H1 (cell line): ENCODE measurements around the gene DNAJC16. TPM values are rescaled to one million over a fixed set of nuclear protein-coding genes. Genes with fewer than 3 reads are reported as not detected.

Experiments used
- CTCF ChIA-PET: fragments of 300-600 bp; sonication (Branson Sonifier 250); formaldehyde crosslinking; loops from one replicate; lab custom pipeline; 2021; ENCODE audit not compliant: partially characterized antibody; lab: Charles Lee
- POLR2A ChIA-PET: fragments of 300-600 bp; sonication (Branson Sonifier 250); formaldehyde crosslinking; loops from one replicate; lab custom pipeline; 2021; ENCODE audit warnings: inconsistent platforms; ENCODE audit not compliant: partially characterized antibody; lab: Charles Lee
- DNase-seq, 2 experiments: peaks; one replicate each; pipeline versions ENCODE4 v3.0.0 to v3.0.0-alpha.2; 2010 to 2022; ENCODE audit warnings: low spot score in 2 of 2, low read depth in 1 of 2, mixed read lengths in 1 of 2
- FAIRE-seq: peaks from 2 replicates; lab custom pipeline; 2011; peaks lifted over from hg19 to GRCh38; lab: Jason Lieb, UNC
- H2AFZ ChIP-seq: 2 replicates; pipeline ENCODE4 v1.8.1; 2012; ENCODE audit warnings: low read length, inconsistent platforms
- H2AK5ac ChIP-seq: 2 replicates; pipeline ENCODE4 v1.6.1; 2013; ENCODE audit warnings: low read depth, low read length
- H2BK120ac ChIP-seq: replicated peaks from 2 replicates; pipeline ENCODE3; 2013; ENCODE audit warnings: low read depth, low read length, inconsistent platforms
- H2BK12ac ChIP-seq: 2 replicates; pipeline ENCODE4 v1.6.1; 2013; ENCODE audit warnings: low read depth, low read length
- H2BK15ac ChIP-seq: 2 replicates; pipeline ENCODE4 v1.6.1; 2013; ENCODE audit warnings: low read length
- H2BK20ac ChIP-seq: 2 replicates; pipeline ENCODE4 v1.6.1; 2013; ENCODE audit warnings: low read length
- H2BK5ac ChIP-seq: 2 replicates; pipeline ENCODE4 v1.6.1; 2013; ENCODE audit warnings: low read depth, low read length
- H3K14ac ChIP-seq: 2 replicates; pipeline ENCODE4 v1.6.1; 2013; ENCODE audit warnings: inconsistent platforms; ENCODE audit not compliant: insufficient read length
- H3K18ac ChIP-seq: 2 replicates; pipeline ENCODE4 v1.6.1; 2013; ENCODE audit warnings: low read length; ENCODE audit errors: extremely low read depth
- H3K23ac ChIP-seq: 2 replicates; pipeline ENCODE4 v1.6.1; 2013; ENCODE audit warnings: inconsistent platforms; ENCODE audit not compliant: insufficient read length
- H3K23me2 ChIP-seq: 2 replicates; pipeline ENCODE4 v1.6.1; 2013; ENCODE audit warnings: low read depth, low read length
- H3K27ac ChIP-seq: 2 replicates; pipeline ENCODE4 v1.6.1; 2011; ENCODE audit warnings: low read depth, low read length, inconsistent platforms
- H3K27me3 ChIP-seq, 4 experiments: replicated peaks in 1 of 4; 1 replicate in 1 of 4; 2 replicates in 3 of 4; pipeline versions ENCODE4 v1.6.1 to v1.8.1; 2011 to 2013; ENCODE audit warnings: low read length in 3 of 4, mild to moderate bottlenecking in 3 of 4, inconsistent platforms in 2 of 4, mixed read lengths in 2 of 4, moderate library complexity in 1 of 4; ENCODE audit not compliant: control insufficient read depth in 3 of 4, insufficient read depth in 3 of 4; ENCODE audit errors: extremely low read depth in 1 of 4
- H3K36me3 ChIP-seq, 4 experiments: 2 replicates each; pipeline versions ENCODE4 v1.6.1 to v1.8.1; 2011 to 2013; ENCODE audit warnings: mild to moderate bottlenecking in 4 of 4, low read length in 3 of 4, moderate library complexity in 2 of 4, control low read depth in 1 of 4, inconsistent platforms in 1 of 4; ENCODE audit not compliant: insufficient read depth in 4 of 4, control insufficient read depth in 2 of 4
- H3K4ac ChIP-seq: replicated peaks from 2 replicates; pipeline ENCODE3; 2013; ENCODE audit warnings: low read length, low read depth, mixed read lengths, inconsistent platforms; ENCODE audit not compliant: insufficient read length
- H3K4me1 ChIP-seq, 4 experiments: replicated peaks in 1 of 4; 1 replicate in 1 of 4; 2 replicates in 3 of 4; pipeline versions ENCODE4 v1.6.1 to v1.8.1; 2011 to 2013; ENCODE audit warnings: low read length in 3 of 4, inconsistent platforms in 2 of 4, mixed read lengths in 1 of 4; ENCODE audit not compliant: insufficient read depth in 4 of 4, control insufficient read depth in 3 of 4
- H3K4me2 ChIP-seq, 2 experiments: 2 replicates each; pipeline versions ENCODE4 v1.6.1 to v1.8.1; 2011 to 2013; ENCODE audit warnings: low read depth in 2 of 2, low read length in 2 of 2, control low read depth in 1 of 2, inconsistent platforms in 1 of 2, mild to moderate bottlenecking in 1 of 2; ENCODE audit not compliant: insufficient read depth in 1 of 2
- H3K4me3 ChIP-seq, 4 experiments: fragments of 200-600, 300-600 bp in 1 of 4; sonication (generic), shearing (Covaris generic), sonication (Bioruptor Twin) in 1 of 4; 2 replicates each; pipeline versions ENCODE4 v1.5.1 to v1.8.1; 2011 to 2016; ENCODE audit warnings: low read length in 4 of 4, low read depth in 3 of 4, control low read depth in 2 of 4, inconsistent platforms in 2 of 4, mild to moderate bottlenecking in 2 of 4, mixed read lengths in 1 of 4, moderate library complexity in 1 of 4; ENCODE audit not compliant: insufficient read depth in 2 of 4; ENCODE audit errors: extremely low read depth in 1 of 4
- H3K56ac ChIP-seq: replicated peaks from 2 replicates; pipeline ENCODE3; 2013; ENCODE audit warnings: low read depth, mild to moderate bottlenecking, mixed read lengths, low read length, inconsistent platforms; ENCODE audit not compliant: insufficient read length
- H3K79me1 ChIP-seq: 2 replicates; pipeline ENCODE4 v1.6.1; 2013; ENCODE audit warnings: low read depth, low read length, control low read depth
- H3K79me2 ChIP-seq, 2 experiments: 2 replicates each; pipeline versions ENCODE4 v1.6.1 to v1.8.1; 2012 to 2013; ENCODE audit warnings: low read length in 2 of 2, mild to moderate bottlenecking in 2 of 2, inconsistent platforms in 1 of 2; ENCODE audit not compliant: insufficient read depth in 2 of 2, control insufficient read depth in 1 of 2
- H3K9ac ChIP-seq, 4 experiments: replicated peaks in 1 of 4; 1 replicate in 1 of 4; 2 replicates in 3 of 4; pipeline versions ENCODE4 v1.6.1 to v1.8.1; 2011 to 2013; ENCODE audit warnings: low read depth in 3 of 4, low read length in 3 of 4, control low read depth in 2 of 4, mild to moderate bottlenecking in 2 of 4, moderate library complexity in 2 of 4, inconsistent platforms in 1 of 4; ENCODE audit errors: extremely low read depth in 1 of 4
- H3K9me3 ChIP-seq, 2 experiments: 2 replicates each; pipeline versions ENCODE4 v1.6.1 to v1.8.1; 2012 to 2013; ENCODE audit warnings: mild to moderate bottlenecking in 2 of 2, moderate library complexity in 2 of 2, control low read depth in 1 of 2, inconsistent platforms in 1 of 2, low read depth in 1 of 2, low read length in 1 of 2, mixed read lengths in 1 of 2; ENCODE audit not compliant: insufficient read depth in 2 of 2
- H4K20me1 ChIP-seq, 2 experiments: replicated peaks in 1 of 2; 2 replicates each; pipeline versions ENCODE3 to v1.8.1; 2011 to 2013; ENCODE audit warnings: inconsistent platforms in 2 of 2, low read length in 2 of 2, mild to moderate bottlenecking in 1 of 2; ENCODE audit not compliant: insufficient read depth in 2 of 2, control insufficient read depth in 1 of 2
- H4K5ac ChIP-seq: 2 replicates; pipeline ENCODE4 v1.6.1; 2013; ENCODE audit warnings: low read length, low read depth, mixed read lengths, inconsistent platforms; ENCODE audit not compliant: insufficient read length
- H4K8ac ChIP-seq: 2 replicates; pipeline ENCODE4 v1.8.0; 2013; ENCODE audit warnings: mild to moderate bottlenecking, moderate library complexity, low read length, inconsistent platforms; ENCODE audit not compliant: insufficient read depth; ENCODE audit errors: extremely low read depth
- H4K91ac ChIP-seq: replicated peaks from 2 replicates; pipeline ENCODE3; 2013; ENCODE audit warnings: low read length, mixed read lengths, inconsistent platforms; ENCODE audit not compliant: insufficient read length
- CBX8 ChIP-seq: fragments of 300-800, 300-1000 bp; sonication (generic); IDR thresholded peaks from 2 replicates; pipeline ENCODE4 v1.7.1; 2016; ENCODE audit warnings: low read depth, low read length, borderline replicate concordance
- CHD2 ChIP-seq: IDR thresholded peaks from 2 replicates; pipeline ENCODE4 v1.6.1; 2012; ENCODE audit warnings: low read length, improper control_type of control experiment
- CTBP2 ChIP-seq: IDR thresholded peaks from 2 replicates; pipeline ENCODE4 v1.7.0; 2011; ENCODE audit warnings: borderline replicate concordance, mild to moderate bottlenecking, moderate library complexity, mixed read lengths, low read length; ENCODE audit not compliant: insufficient read depth, insufficient read length
- POLR2AphosphoS5 ChIP-seq: IDR thresholded peaks from 2 replicates; pipeline ENCODE4 v1.6.1; 2011; ENCODE audit warnings: low read depth, low read length
- RAD21 ChIP-seq, 2 experiments: IDR thresholded peaks in 1 of 2; conservative IDR thresholded peaks in 1 of 2; 2 replicates each; pipeline ENCODE4 v1.6.1; 2011; ENCODE audit warnings: low read depth in 2 of 2, low read length in 2 of 2, improper control_type of control experiment in 1 of 2, inconsistent platforms in 1 of 2, mild to moderate bottlenecking in 1 of 2, moderate library complexity in 1 of 2
- SIN3A ChIP-seq, 2 experiments: IDR thresholded peaks in 1 of 2; conservative IDR thresholded peaks in 1 of 2; 2 replicates each; pipeline ENCODE4 v1.6.1; 2011 to 2012; ENCODE audit warnings: low read length in 2 of 2, improper control_type of control experiment in 1 of 2, low read depth in 1 of 2, mild to moderate bottlenecking in 1 of 2
- SP4 ChIP-seq: IDR thresholded peaks from 2 replicates; pipeline ENCODE4 v1.6.1; 2012; ENCODE audit warnings: low read length, inconsistent platforms
- WGBS, 2 experiments: shearing (Covaris generic) in 1 of 2; methylation state at CpG; one replicate each; pipeline versions ENCODE4 v1.1.6 to v1.1.7; 2013 to 2015; ENCODE audit warnings: low lambda C conversion rate in 2 of 2, mixed read lengths in 2 of 2, inconsistent platforms in 1 of 2, low coverage in 1 of 2, missing lambda C conversion rate in 1 of 2; ENCODE audit not compliant: insufficient replicate concordance in 2 of 2, insufficient coverage in 1 of 2, insufficient read length in 1 of 2; ENCODE audit errors: extremely low coverage in 1 of 2, missing lambda C conversion rate in 1 of 2; 5-methylcytosine and 5-hydroxymethylcytosine counted together
- polyA plus RNA-seq, 7 experiments: library from polyadenylated mRNA; depleted of rRNA in 3 of 7; stranded (reverse) in 5 of 7; unstranded in 2 of 7; fragments of >200 nt in 5 of 7; fragments of 200-250 nt in 2 of 7; gene quantifications; 1 replicate in 5 of 7; 2 replicates in 1 of 7; 4 replicates in 1 of 7; pipeline versions ENCODE4 v1.2.1 to v1.2.3, GENCODE V29; 2011 to 2013; ENCODE audit warnings: missing spikeins in 2 of 7, mixed read lengths in 2 of 7
- total RNA-seq: library from RNA; stranded (reverse); fragmentation: NEBNext Ultra II Directional; extraction: Animal tissue kit (Norgen Biotek cat#: 25700); gene quantifications from 2 replicates; pipeline ENCODE4 v1.2.1, GENCODE V29; 2021
- TF ChIP-seq, protein P1 (sequence below): IDR thresholded peaks from 2 replicates; pipeline ENCODE4 v1.6.1; 2011; ENCODE audit warnings: low read length, improper control_type of control experiment
- TF ChIP-seq, protein P2 (sequence below): IDR thresholded peaks from 2 replicates; pipeline ENCODE4 v1.6.1; 2012; ENCODE audit warnings: inconsistent platforms

Gene DNAJC16
- total and polyA plus RNA-seq, 2 of the 8 experiments (the other 6 are each of a cell fraction or from before 2014, with no cell fraction given) = 7.9 to 23.3 TPM

DNA sequence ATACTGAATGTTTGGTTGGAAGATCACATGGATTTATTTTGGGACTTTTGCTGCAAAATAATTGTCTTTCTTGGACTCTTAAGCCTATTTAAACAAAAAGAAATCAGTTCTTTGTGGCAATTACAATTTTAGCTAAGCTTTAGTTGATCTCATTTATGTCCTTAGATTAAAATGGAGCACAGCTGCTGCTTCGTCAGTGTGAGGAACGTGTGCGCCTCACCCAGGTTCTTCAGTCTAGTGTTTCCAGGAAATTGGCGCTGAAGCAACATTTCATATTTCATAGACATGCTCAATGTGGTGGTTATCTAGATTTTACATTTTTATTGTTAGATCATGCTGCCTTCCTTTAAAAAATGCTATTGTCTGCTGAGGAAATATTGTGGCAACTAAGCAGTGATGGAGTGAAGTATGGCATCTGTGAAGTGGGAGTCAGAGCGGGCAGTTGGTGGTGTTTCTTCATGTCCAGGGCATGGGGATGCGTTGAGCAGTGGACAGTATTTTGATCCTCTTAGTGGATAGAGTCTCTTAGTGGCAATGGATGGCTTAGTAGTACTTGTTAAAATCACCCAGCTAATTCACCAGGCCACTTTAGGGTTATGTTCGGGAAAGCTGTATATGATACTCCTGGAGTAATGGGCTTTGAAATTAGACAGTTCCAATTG, 96.2 kb downstream of the DNAJC16 start:
- H4K91ac ChIP-seq = no peak overlapping the region
- no peaks in the 10 kb centered on the region for H3K27me3 ChIP-seq
- peaks cover under 1% of the 10 kb centered on the region for H3K23me2 ChIP-seq
- H3K18ac ChIP-seq = no peak overlapping the region
- H2BK5ac ChIP-seq = no peak overlapping the region
- no peak overlapping the region for H3K56ac ChIP-seq
- no peak overlapping the region for H2BK120ac ChIP-seq
- no peak overlapping the region for H2AFZ ChIP-seq
- no peak overlapping the region for H3K4me2 ChIP-seq
- CTCF ChIA-PET = interaction anchor here (0.7 to 1.6 kb wide), 4 partner anchors 21 to 119 kb away, joined by 3 to 4 read pairs (median 3); no protein-coding TSS in a partner anchor
- H3K79me1 ChIP-seq = peaks cover 4% of the 10 kb centered on the region; the same call in 1 of the 2 replicates
- no peak overlapping the region for H3K4ac ChIP-seq
- H3K36me3 ChIP-seq = peaks cover 5 to 15% (median 12%) of the 10 kb centered on the region in 4 experiments; a peak in 6 of 8 replicates
- DNase-seq (no peak), FAIRE-seq (no peak)
- H2BK20ac ChIP-seq = no peak overlapping the region
- no peak overlapping the region for H2BK15ac ChIP-seq
- H3K27ac ChIP-seq = no peak overlapping the region
- no peak overlapping the region for H3K23ac ChIP-seq
- no peak overlapping the region for H4K8ac ChIP-seq
- peaks cover 13 to 20% of the 10 kb centered on the region in 2 experiments for H4K20me1 ChIP-seq
- POLR2A ChIA-PET = interaction anchor here (1.1 kb wide), 1 partner anchor 96 kb away, joined by 3 read pairs; the partner anchor contains the start of gene DNAJC16
- no peak overlapping the region for H3K4me3 ChIP-seq
- no peak overlapping the region for H4K5ac ChIP-seq
- H3K9ac ChIP-seq = no peak overlapping the region
- H3K14ac ChIP-seq = no peak overlapping the region
- no peak overlapping the region for H2AK5ac ChIP-seq
- H3K79me2 ChIP-seq = peaks cover 24 to 97% of the 10 kb centered on the region in 2 experiments
- no peak for TF ChIP-seq CHD2
- no peak for TF ChIP-seq CBX8
- TF ChIP-seq POLR2AphosphoS5 = no peak
- no peak for TF ChIP-seq SIN3A (conservative IDR thresholded peaks at IDR 0.05 in 1 of 2, IDR thresholded peaks at IDR 0.05 in 1 of 2; ENCODE audit: low read depth in 1 of 2, low read length in 2 of 2)
- TF ChIP-seq CTBP2 = no peak
- TF ChIP-seq, protein P1, sequence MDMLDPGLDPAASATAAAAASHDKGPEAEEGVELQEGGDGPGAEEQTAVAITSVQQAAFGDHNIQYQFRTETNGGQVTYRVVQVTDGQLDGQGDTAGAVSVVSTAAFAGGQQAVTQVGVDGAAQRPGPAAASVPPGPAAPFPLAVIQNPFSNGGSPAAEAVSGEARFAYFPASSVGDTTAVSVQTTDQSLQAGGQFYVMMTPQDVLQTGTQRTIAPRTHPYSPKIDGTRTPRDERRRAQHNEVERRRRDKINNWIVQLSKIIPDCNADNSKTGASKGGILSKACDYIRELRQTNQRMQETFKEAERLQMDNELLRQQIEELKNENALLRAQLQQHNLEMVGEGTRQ = no peak
- no peak for TF ChIP-seq SP4
- TF ChIP-seq, protein P2, sequence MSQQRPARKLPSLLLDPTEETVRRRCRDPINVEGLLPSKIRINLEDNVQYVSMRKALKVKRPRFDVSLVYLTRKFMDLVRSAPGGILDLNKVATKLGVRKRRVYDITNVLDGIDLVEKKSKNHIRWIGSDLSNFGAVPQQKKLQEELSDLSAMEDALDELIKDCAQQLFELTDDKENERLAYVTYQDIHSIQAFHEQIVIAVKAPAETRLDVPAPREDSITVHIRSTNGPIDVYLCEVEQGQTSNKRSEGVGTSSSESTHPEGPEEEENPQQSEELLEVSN = no peak
- no peak for TF ChIP-seq RAD21 (IDR thresholded peaks at IDR 0.05 in 1 of 2, conservative IDR thresholded peaks at IDR 0.05 in 1 of 2; ENCODE audit: low read depth in 2 of 2, low read length in 2 of 2)
- no peak overlapping the region for H2BK12ac ChIP-seq
- no peaks in the 10 kb centered on the region; a peak in 1 of 7 replicates for H3K4me1 ChIP-seq
- H3K9me3 ChIP-seq = no peaks in the 10 kb centered on the region
- 93% methylated on average over 7 of the region's 7 CpGs; no CpG with 5 or more reads in 1 of the 2 experiments for WGBS, 2 experiments
